H1 (cell line): ENCODE results near the gene LRRC8D. TPM values are rescaled to one million over a fixed set of nuclear protein-coding genes. Genes with fewer than 3 reads are reported as not detected.

Experiments
- CTCF ChIA-PET: fragments of 300-600 bp; sonication (Branson Sonifier 250); formaldehyde crosslinking; loops from one replicate; lab custom pipeline; 2021; ENCODE audit not compliant: partially characterized antibody; lab: Charles Lee
- POLR2A ChIA-PET: fragments of 300-600 bp; sonication (Branson Sonifier 250); formaldehyde crosslinking; loops from one replicate; lab custom pipeline; 2021; ENCODE audit warnings: inconsistent platforms; ENCODE audit not compliant: partially characterized antibody; lab: Charles Lee
- DNase-seq, 2 experiments: peaks; one replicate each; pipeline versions ENCODE4 v3.0.0 to v3.0.0-alpha.2; 2010 to 2022; ENCODE audit warnings: low spot score in 2 of 2, low read depth in 1 of 2, mixed read lengths in 1 of 2
- FAIRE-seq: peaks from 2 replicates; lab custom pipeline; 2011; peaks lifted over from hg19 to GRCh38; lab: Jason Lieb, UNC
- H2AFZ ChIP-seq: 2 replicates; pipeline ENCODE4 v1.8.1; 2012; ENCODE audit warnings: low read length, inconsistent platforms
- H2AK5ac ChIP-seq: 2 replicates; pipeline ENCODE4 v1.6.1; 2013; ENCODE audit warnings: low read depth, low read length
- H2BK120ac ChIP-seq: replicated peaks from 2 replicates; pipeline ENCODE3; 2013; ENCODE audit warnings: low read depth, low read length, inconsistent platforms
- H2BK12ac ChIP-seq: 2 replicates; pipeline ENCODE4 v1.6.1; 2013; ENCODE audit warnings: low read depth, low read length
- H2BK15ac ChIP-seq: 2 replicates; pipeline ENCODE4 v1.6.1; 2013; ENCODE audit warnings: low read length
- H2BK20ac ChIP-seq: 2 replicates; pipeline ENCODE4 v1.6.1; 2013; ENCODE audit warnings: low read length
- H2BK5ac ChIP-seq: 2 replicates; pipeline ENCODE4 v1.6.1; 2013; ENCODE audit warnings: low read depth, low read length
- H3K14ac ChIP-seq: 2 replicates; pipeline ENCODE4 v1.6.1; 2013; ENCODE audit warnings: inconsistent platforms; ENCODE audit not compliant: insufficient read length
- H3K18ac ChIP-seq: 2 replicates; pipeline ENCODE4 v1.6.1; 2013; ENCODE audit warnings: low read length; ENCODE audit errors: extremely low read depth
- H3K23ac ChIP-seq: 2 replicates; pipeline ENCODE4 v1.6.1; 2013; ENCODE audit warnings: inconsistent platforms; ENCODE audit not compliant: insufficient read length
- H3K23me2 ChIP-seq: 2 replicates; pipeline ENCODE4 v1.6.1; 2013; ENCODE audit warnings: low read depth, low read length
- H3K27ac ChIP-seq: 2 replicates; pipeline ENCODE4 v1.6.1; 2011; ENCODE audit warnings: low read depth, low read length, inconsistent platforms
- H3K27me3 ChIP-seq, 4 experiments: replicated peaks in 1 of 4; 1 replicate in 1 of 4; 2 replicates in 3 of 4; pipeline versions ENCODE4 v1.6.1 to v1.8.1; 2011 to 2013; ENCODE audit warnings: low read length in 3 of 4, mild to moderate bottlenecking in 3 of 4, inconsistent platforms in 2 of 4, mixed read lengths in 2 of 4, moderate library complexity in 1 of 4; ENCODE audit not compliant: control insufficient read depth in 3 of 4, insufficient read depth in 3 of 4; ENCODE audit errors: extremely low read depth in 1 of 4
- H3K36me3 ChIP-seq, 4 experiments: 2 replicates each; pipeline versions ENCODE4 v1.6.1 to v1.8.1; 2011 to 2013; ENCODE audit warnings: mild to moderate bottlenecking in 4 of 4, low read length in 3 of 4, moderate library complexity in 2 of 4, control low read depth in 1 of 4, inconsistent platforms in 1 of 4; ENCODE audit not compliant: insufficient read depth in 4 of 4, control insufficient read depth in 2 of 4
- H3K4ac ChIP-seq: replicated peaks from 2 replicates; pipeline ENCODE3; 2013; ENCODE audit warnings: low read length, low read depth, mixed read lengths, inconsistent platforms; ENCODE audit not compliant: insufficient read length
- H3K4me1 ChIP-seq, 4 experiments: replicated peaks in 1 of 4; 1 replicate in 1 of 4; 2 replicates in 3 of 4; pipeline versions ENCODE4 v1.6.1 to v1.8.1; 2011 to 2013; ENCODE audit warnings: low read length in 3 of 4, inconsistent platforms in 2 of 4, mixed read lengths in 1 of 4; ENCODE audit not compliant: insufficient read depth in 4 of 4, control insufficient read depth in 3 of 4
- H3K4me2 ChIP-seq, 2 experiments: 2 replicates each; pipeline versions ENCODE4 v1.6.1 to v1.8.1; 2011 to 2013; ENCODE audit warnings: low read depth in 2 of 2, low read length in 2 of 2, control low read depth in 1 of 2, inconsistent platforms in 1 of 2, mild to moderate bottlenecking in 1 of 2; ENCODE audit not compliant: insufficient read depth in 1 of 2
- H3K4me3 ChIP-seq, 4 experiments: fragments of 200-600, 300-600 bp in 1 of 4; sonication (generic), shearing (Covaris generic), sonication (Bioruptor Twin) in 1 of 4; 2 replicates each; pipeline versions ENCODE4 v1.5.1 to v1.8.1; 2011 to 2016; ENCODE audit warnings: low read length in 4 of 4, low read depth in 3 of 4, control low read depth in 2 of 4, inconsistent platforms in 2 of 4, mild to moderate bottlenecking in 2 of 4, mixed read lengths in 1 of 4, moderate library complexity in 1 of 4; ENCODE audit not compliant: insufficient read depth in 2 of 4; ENCODE audit errors: extremely low read depth in 1 of 4
- H3K56ac ChIP-seq: replicated peaks from 2 replicates; pipeline ENCODE3; 2013; ENCODE audit warnings: low read depth, mild to moderate bottlenecking, mixed read lengths, low read length, inconsistent platforms; ENCODE audit not compliant: insufficient read length
- H3K79me1 ChIP-seq: 2 replicates; pipeline ENCODE4 v1.6.1; 2013; ENCODE audit warnings: low read depth, low read length, control low read depth
- H3K79me2 ChIP-seq, 2 experiments: 2 replicates each; pipeline versions ENCODE4 v1.6.1 to v1.8.1; 2012 to 2013; ENCODE audit warnings: low read length in 2 of 2, mild to moderate bottlenecking in 2 of 2, inconsistent platforms in 1 of 2; ENCODE audit not compliant: insufficient read depth in 2 of 2, control insufficient read depth in 1 of 2
- H3K9ac ChIP-seq, 4 experiments: replicated peaks in 1 of 4; 1 replicate in 1 of 4; 2 replicates in 3 of 4; pipeline versions ENCODE4 v1.6.1 to v1.8.1; 2011 to 2013; ENCODE audit warnings: low read depth in 3 of 4, low read length in 3 of 4, control low read depth in 2 of 4, mild to moderate bottlenecking in 2 of 4, moderate library complexity in 2 of 4, inconsistent platforms in 1 of 4; ENCODE audit errors: extremely low read depth in 1 of 4
- H3K9me3 ChIP-seq, 2 experiments: 2 replicates each; pipeline versions ENCODE4 v1.6.1 to v1.8.1; 2012 to 2013; ENCODE audit warnings: mild to moderate bottlenecking in 2 of 2, moderate library complexity in 2 of 2, control low read depth in 1 of 2, inconsistent platforms in 1 of 2, low read depth in 1 of 2, low read length in 1 of 2, mixed read lengths in 1 of 2; ENCODE audit not compliant: insufficient read depth in 2 of 2
- H4K20me1 ChIP-seq, 2 experiments: replicated peaks in 1 of 2; 2 replicates each; pipeline versions ENCODE3 to v1.8.1; 2011 to 2013; ENCODE audit warnings: inconsistent platforms in 2 of 2, low read length in 2 of 2, mild to moderate bottlenecking in 1 of 2; ENCODE audit not compliant: insufficient read depth in 2 of 2, control insufficient read depth in 1 of 2
- H4K5ac ChIP-seq: 2 replicates; pipeline ENCODE4 v1.6.1; 2013; ENCODE audit warnings: low read length, low read depth, mixed read lengths, inconsistent platforms; ENCODE audit not compliant: insufficient read length
- H4K8ac ChIP-seq: 2 replicates; pipeline ENCODE4 v1.8.0; 2013; ENCODE audit warnings: mild to moderate bottlenecking, moderate library complexity, low read length, inconsistent platforms; ENCODE audit not compliant: insufficient read depth; ENCODE audit errors: extremely low read depth
- H4K91ac ChIP-seq: replicated peaks from 2 replicates; pipeline ENCODE3; 2013; ENCODE audit warnings: low read length, mixed read lengths, inconsistent platforms; ENCODE audit not compliant: insufficient read length
- JUN ChIP-seq: IDR thresholded peaks from 2 replicates; pipeline ENCODE4 v1.6.1; 2011; ENCODE audit warnings: low read depth, mild to moderate bottlenecking, improper control_type of control experiment, low read length
- JUND ChIP-seq: IDR thresholded peaks from 2 replicates; pipeline ENCODE4 v1.6.1; 2011; ENCODE audit warnings: mild to moderate bottlenecking, improper control_type of control experiment, low read length
- SIRT6 ChIP-seq: IDR thresholded peaks from one replicate; pipeline ENCODE4 v1.7.1; 2012; ENCODE audit warnings: low read length, inconsistent platforms
- TAF1 ChIP-seq: IDR thresholded peaks from 2 replicates; pipeline ENCODE4 v1.6.1; 2011; ENCODE audit warnings: mild to moderate bottlenecking, low read depth, low read length
- TBP ChIP-seq: IDR thresholded peaks from 2 replicates; pipeline ENCODE4 v1.6.1; 2011; ENCODE audit warnings: low read depth, low read length, improper control_type of control experiment
- YY1 ChIP-seq: IDR thresholded peaks from 2 replicates; pipeline ENCODE4 v1.6.1; 2011; ENCODE audit warnings: low read depth, mild to moderate bottlenecking, low read length
- WGBS, 2 experiments: shearing (Covaris generic) in 1 of 2; methylation state at CpG; one replicate each; pipeline versions ENCODE4 v1.1.6 to v1.1.7; 2013 to 2015; ENCODE audit warnings: low lambda C conversion rate in 2 of 2, mixed read lengths in 2 of 2, inconsistent platforms in 1 of 2, low coverage in 1 of 2, missing lambda C conversion rate in 1 of 2; ENCODE audit not compliant: insufficient replicate concordance in 2 of 2, insufficient coverage in 1 of 2, insufficient read length in 1 of 2; ENCODE audit errors: extremely low coverage in 1 of 2, missing lambda C conversion rate in 1 of 2; 5-methylcytosine and 5-hydroxymethylcytosine counted together
- polyA plus RNA-seq, 7 experiments: library from polyadenylated mRNA; depleted of rRNA in 3 of 7; stranded (reverse) in 5 of 7; unstranded in 2 of 7; fragments of >200 nt in 5 of 7; fragments of 200-250 nt in 2 of 7; gene quantifications; 1 replicate in 5 of 7; 2 replicates in 1 of 7; 4 replicates in 1 of 7; pipeline versions ENCODE4 v1.2.1 to v1.2.3, GENCODE V29; 2011 to 2013; ENCODE audit warnings: missing spikeins in 2 of 7, mixed read lengths in 2 of 7
- total RNA-seq: library from RNA; stranded (reverse); fragmentation: NEBNext Ultra II Directional; extraction: Animal tissue kit (Norgen Biotek cat#: 25700); gene quantifications from 2 replicates; pipeline ENCODE4 v1.2.1, GENCODE V29; 2021
- TF ChIP-seq, protein P1 (sequence below): IDR thresholded peaks from 2 replicates; pipeline ENCODE4 v1.6.1; 2011; ENCODE audit warnings: low read depth, mild to moderate bottlenecking, low read length; ENCODE audit not compliant: insufficient read depth

LRRC8D gene
- total and polyA plus RNA-seq, 2 of the 8 experiments (the other 6 are each of a cell fraction or from before 2014, with no cell fraction given): 42.0 to 58.5 TPM

DNA sequence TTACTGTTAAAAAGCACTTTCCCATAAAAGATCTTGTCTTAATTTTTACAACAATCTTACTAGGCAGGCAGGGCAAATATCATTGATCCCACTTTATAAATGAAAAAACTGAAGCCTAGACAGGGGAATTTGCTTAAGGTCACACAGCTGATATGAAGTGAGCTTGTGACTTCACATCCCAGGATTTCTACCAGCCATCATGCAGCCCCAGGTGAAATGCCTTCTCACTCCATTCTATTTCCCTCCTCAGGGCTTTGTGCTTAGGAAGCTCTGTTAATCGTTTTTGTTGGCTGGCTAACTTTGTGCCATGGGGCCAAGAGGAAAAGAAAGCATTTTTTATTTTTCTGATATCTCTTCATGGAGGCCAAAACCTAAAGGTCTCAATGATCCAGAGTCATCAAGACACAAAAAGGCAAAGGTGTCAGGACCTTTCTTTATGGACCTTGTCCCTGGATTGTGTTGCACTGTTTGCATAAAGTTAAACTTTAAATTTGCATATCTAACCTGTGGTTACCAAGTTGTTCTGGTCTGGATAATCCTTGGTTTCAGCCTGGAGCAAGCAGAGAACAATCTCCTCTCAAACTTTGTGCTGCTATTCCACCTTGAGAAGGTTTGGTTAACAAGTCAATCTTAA is 129.3 kb downstream of the LRRC8D start:
- Histone ChIP-seq H3K4me1 (peaks cover 0 to 10% (median 4%) of the 10 kb centered on the region in 4 experiments; a peak in 5 of 7 replicates), H3K9me3 (no peaks in the 10 kb centered on the region), H2AK5ac (no peak overlapping the region), H3K79me1 (no peaks in the 10 kb centered on the region), H3K18ac (no peak overlapping the region; the same call in 1 of the 2 replicates), H3K36me3 (no peaks in the 10 kb centered on the region), H3K27me3 (no peaks in the 10 kb centered on the region; a peak in 1 of 7 replicates), H3K27ac (no peak overlapping the region)
- FAIRE-seq: no peak
- TF ChIP-seq, protein P1, sequence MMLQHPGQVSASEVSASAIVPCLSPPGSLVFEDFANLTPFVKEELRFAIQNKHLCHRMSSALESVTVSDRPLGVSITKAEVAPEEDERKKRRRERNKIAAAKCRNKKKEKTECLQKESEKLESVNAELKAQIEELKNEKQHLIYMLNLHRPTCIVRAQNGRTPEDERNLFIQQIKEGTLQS: no peak
- no peak for TF ChIP-seq SIRT6
- no peak for TF ChIP-seq TAF1
- no peak for TF ChIP-seq JUND
- no peak for TF ChIP-seq TBP
- no peak for TF ChIP-seq JUN
- no peak for TF ChIP-seq YY1
- TF ChIP-seq, all 59 proteins: peak for 0
- no peak overlapping the region for H3K14ac ChIP-seq
- H3K9ac ChIP-seq: no peak overlapping the region
- no peak for DNase-seq
- no peak overlapping the region for H2BK20ac ChIP-seq
- no peaks in the 10 kb centered on the region for H4K20me1 ChIP-seq
- no peak overlapping the region for H3K56ac ChIP-seq
- no peak overlapping the region for H3K4me3 ChIP-seq
- H3K4ac ChIP-seq: no peak overlapping the region
- H2BK15ac ChIP-seq: no peak overlapping the region
- no peaks in the 10 kb centered on the region for H3K79me2 ChIP-seq
- H2BK5ac ChIP-seq: no peak overlapping the region
- peak overlapping the region; percentile 86; the same call in 1 of the 2 replicates for H2AFZ ChIP-seq
- peaks cover 2% of the 10 kb centered on the region; the same call in 1 of the 2 replicates for H3K23me2 ChIP-seq
- no peak overlapping the region for H4K5ac ChIP-seq
- H3K4me2 ChIP-seq: no peak overlapping the region
- no peak overlapping the region for H4K91ac ChIP-seq
- H3K23ac ChIP-seq: no peak overlapping the region
- ChIA-PET POLR2A (interaction anchor here (1.5 to 1.8 kb wide), 2 partner anchors 11 to 107 kb away, joined by 4 read pairs; no protein-coding TSS in a partner anchor), CTCF (interaction anchor here (0.6 to 3.3 kb wide), 5 partner anchors 83 to 481 kb away, joined by 3 to 14 read pairs (median 4); no protein-coding TSS in a partner anchor)
- no peak overlapping the region for H2BK120ac ChIP-seq
- H2BK12ac ChIP-seq: no peak overlapping the region
- H4K8ac ChIP-seq: no peak overlapping the region
- 53% methylated on average over 1 of the region's 1 CpG; no CpG with 5 or more reads in 1 of the 2 experiments for WGBS, 2 experiments
